Mesendoderm (in vitro differentiated cells): ENCODE data around the gene MBTD1.

Experiments used
- DNase-seq: peaks from one replicate; pipeline ENCODE4 v3.0.0; 2013
- H2AK5ac ChIP-seq: 2 replicates; pipeline ENCODE4 v1.6.1; 2013; ENCODE audit warnings: low read length, inconsistent platforms
- H2BK120ac ChIP-seq: 2 replicates; pipeline ENCODE4 v1.6.1; 2013; ENCODE audit warnings: low read depth, mild to moderate bottlenecking, low read length, moderate library complexity, mixed read lengths
- H2BK15ac ChIP-seq: replicated peaks from 2 replicates; pipeline ENCODE4 v1.6.1; 2013; ENCODE audit warnings: low read depth, mild to moderate bottlenecking, moderate library complexity
- H2BK5ac ChIP-seq: 2 replicates; pipeline ENCODE4 v1.6.1; 2013; ENCODE audit warnings: low read length, inconsistent platforms
- H3K18ac ChIP-seq: 2 replicates; pipeline ENCODE4 v1.6.1; 2013; ENCODE audit warnings: mild to moderate bottlenecking, low read length, mixed read lengths
- H3K23ac ChIP-seq: one replicate; pipeline ENCODE4 v1.6.1; 2013; ENCODE audit warnings: low read length
- H3K27ac ChIP-seq: 2 replicates; pipeline ENCODE4 v1.5.1; 2013; ENCODE audit warnings: low read depth, mild to moderate bottlenecking, inconsistent platforms, low read length, moderate library complexity
- H3K27me3 ChIP-seq: 2 replicates; pipeline ENCODE4 v1.6.1; 2013; ENCODE audit warnings: low read length, control low read depth, mild to moderate bottlenecking, inconsistent platforms; ENCODE audit not compliant: insufficient read depth, poor library complexity
- H3K36me3 ChIP-seq: 2 replicates; pipeline ENCODE4 v1.6.1; 2013; ENCODE audit warnings: low read length, inconsistent platforms; ENCODE audit not compliant: control insufficient read depth, insufficient read depth
- H3K4ac ChIP-seq: one replicate; pipeline ENCODE4 v1.6.1; 2013; ENCODE audit warnings: low read depth, mild to moderate bottlenecking, low read length, moderate library complexity
- H3K4me1 ChIP-seq: 2 replicates; pipeline ENCODE4 v1.6.1; 2013; ENCODE audit warnings: low read depth, low read length, inconsistent platforms; ENCODE audit not compliant: control insufficient read depth
- H3K4me2 ChIP-seq: 2 replicates; pipeline ENCODE4 v1.6.1; 2013; ENCODE audit warnings: low read length
- H3K4me3 ChIP-seq: 2 replicates; pipeline ENCODE4 v1.5.1; 2013; ENCODE audit warnings: mild to moderate bottlenecking, low read length
- H3K56ac ChIP-seq: one replicate; pipeline ENCODE4 v1.6.1; 2013; ENCODE audit warnings: low read length
- H3K79me1 ChIP-seq: 2 replicates; pipeline ENCODE4 v1.6.1; 2013; ENCODE audit warnings: low read length, inconsistent platforms
- H3K79me2 ChIP-seq: 2 replicates; pipeline ENCODE4 v1.6.1; 2013; ENCODE audit warnings: mild to moderate bottlenecking, low read length; ENCODE audit not compliant: control insufficient read depth, insufficient read depth
- H3K9ac ChIP-seq: 2 replicates; pipeline ENCODE4 v1.6.1; 2013; ENCODE audit warnings: low read length, inconsistent platforms
- H4K5ac ChIP-seq: one replicate; pipeline ENCODE4 v1.6.1; 2013; ENCODE audit warnings: low read length
- H4K8ac ChIP-seq: one replicate; pipeline ENCODE4 v1.6.1; 2013; ENCODE audit warnings: low read depth, mild to moderate bottlenecking, control low read depth, low read length, moderate library complexity
- WGBS: extraction: QIAGEN DNeasy Blood & Tissue Kit; methylation state at CpG from one replicate; pipeline ENCODE4 v1.1.7; 2013; ENCODE audit warnings: low lambda C conversion rate, missing lambda C conversion rate; ENCODE audit not compliant: insufficient coverage; ENCODE audit errors: extremely low coverage; 5-methylcytosine and 5-hydroxymethylcytosine counted together

Gene MBTD1

DNA sequence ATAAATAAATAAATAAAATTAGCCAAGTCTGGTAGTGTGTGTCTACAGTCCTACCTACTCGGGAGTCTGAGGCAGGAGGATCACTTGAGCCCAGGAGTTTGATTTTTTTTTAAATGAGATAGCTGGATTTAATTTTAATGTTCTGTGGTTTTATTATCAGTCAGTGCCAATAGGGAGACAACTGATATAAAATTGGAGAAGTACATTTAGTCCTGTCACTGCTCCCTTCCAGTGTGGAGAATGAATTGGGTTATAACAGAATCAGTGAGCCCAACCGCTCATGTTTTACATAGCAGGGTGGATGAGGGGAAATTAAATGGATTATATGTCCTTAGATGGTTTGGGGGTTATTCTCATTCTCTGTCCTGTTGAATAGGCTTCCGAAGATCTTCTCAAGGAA, 100.2 kb downstream of the MBTD1 start:
- Histone ChIP-seq H3K18ac (no peak overlapping the region), H2BK15ac (no peak overlapping the region), H3K27ac (no peak overlapping the region), H3K27me3 (no peaks in the 10 kb centered on the region), H3K4me3 (no peak overlapping the region), H3K4me2 (no peak overlapping the region), H3K79me2 (peaks cover 31% of the 10 kb centered on the region), H3K36me3 (peaks cover 22% of the 10 kb centered on the region), H4K8ac (no peak overlapping the region), H3K9ac (no peak overlapping the region), H3K4ac (no peak overlapping the region), H2AK5ac (no peak overlapping the region), H2BK120ac (no peak overlapping the region), H3K4me1 (no peaks in the 10 kb centered on the region), H2BK5ac (no peak overlapping the region), H3K23ac (no peak overlapping the region), H3K56ac (no peak overlapping the region), H4K5ac (no peak overlapping the region), H3K79me1 (peaks cover 15% of the 10 kb centered on the region)
- WGBS: no CpG with 5 or more reads among the region's 3 CpGs
- no peak for DNase-seq

DNA sequence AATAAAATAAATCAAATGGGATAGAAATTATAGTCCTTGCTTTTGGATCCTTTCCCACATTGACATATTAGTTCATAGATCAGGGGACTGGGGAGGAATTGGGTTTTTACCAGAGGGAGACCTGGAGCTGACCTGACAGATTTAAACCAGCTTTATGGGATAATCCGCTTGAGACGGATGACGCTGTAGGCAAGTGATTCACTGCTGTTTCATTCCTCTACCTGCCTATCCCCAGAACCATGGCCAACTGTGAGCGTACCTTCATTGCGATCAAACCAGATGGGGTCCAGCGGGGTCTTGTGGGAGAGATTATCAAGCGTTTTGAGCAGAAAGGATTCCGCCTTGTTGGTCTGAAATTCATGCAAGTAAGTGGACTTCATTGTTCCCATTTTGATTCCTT, 104.4 kb downstream of the MBTD1 start:
- Histone ChIP-seq H3K4me3 (no peak overlapping the region), H4K5ac (no peak overlapping the region), H3K36me3 (peaks cover 13% of the 10 kb centered on the region), H3K27ac (no peak overlapping the region), H3K79me1 (peaks cover 15% of the 10 kb centered on the region), H3K27me3 (no peaks in the 10 kb centered on the region), H3K79me2 (peaks cover 43% of the 10 kb centered on the region), H3K56ac (no peak overlapping the region), H3K4me2 (no peak overlapping the region), H3K9ac (peak overlapping the region; percentile 24), H3K23ac (no peak overlapping the region), H2BK5ac (no peak overlapping the region), H4K8ac (no peak overlapping the region), H2BK120ac (no peak overlapping the region), H3K4ac (no peak overlapping the region), H3K18ac (no peak overlapping the region), H3K4me1 (no peaks in the 10 kb centered on the region), H2AK5ac (no peak overlapping the region), H2BK15ac (no peak overlapping the region)
- DNase-seq: no peak
- no CpG with 5 or more reads among the region's 8 CpGs for WGBS

DNA sequence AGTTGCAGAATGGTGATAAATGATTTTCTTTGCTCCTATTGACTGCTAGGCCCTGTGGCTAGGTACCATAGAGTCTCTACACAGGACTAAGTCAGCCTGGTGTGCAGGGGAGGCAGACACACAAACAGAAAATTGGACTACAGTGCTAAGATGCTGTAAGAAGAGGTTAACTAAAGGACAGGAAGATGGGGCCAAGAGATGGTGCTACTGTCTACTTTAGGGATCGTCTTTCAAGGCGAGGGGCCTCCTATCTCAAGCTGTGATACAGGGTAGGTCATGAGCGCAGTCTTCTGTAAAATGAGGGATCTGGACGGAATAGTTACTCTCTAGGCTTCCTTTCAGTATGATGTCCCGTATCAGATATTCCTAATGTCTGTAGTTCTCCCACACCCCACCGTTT, 105.7 kb downstream of the MBTD1 start:
- Histone ChIP-seq H3K56ac (peak overlapping the region; percentile 95), H2AK5ac (no peak overlapping the region), H3K36me3 (peaks cover 7% of the 10 kb centered on the region), H3K4me3 (peak overlapping the region; percentile 74), H3K4me2 (peak overlapping the region; percentile 57), H3K79me2 (peaks cover 43% of the 10 kb centered on the region), H4K5ac (no peak overlapping the region), H3K9ac (peak overlapping the region; percentile 91), H2BK15ac (no peak overlapping the region), H2BK120ac (no peak overlapping the region), H3K27me3 (no peaks in the 10 kb centered on the region), H3K79me1 (peaks cover 13% of the 10 kb centered on the region), H3K27ac (no peak overlapping the region), H3K4me1 (no peaks in the 10 kb centered on the region), H3K23ac (no peak overlapping the region), H2BK5ac (no peak overlapping the region), H4K8ac (no peak overlapping the region), H3K18ac (no peak overlapping the region), H3K4ac (no peak overlapping the region)
- DNase-seq: peak; percentile 17
- no CpG with 5 or more reads among the region's 6 CpGs for WGBS

DNA sequence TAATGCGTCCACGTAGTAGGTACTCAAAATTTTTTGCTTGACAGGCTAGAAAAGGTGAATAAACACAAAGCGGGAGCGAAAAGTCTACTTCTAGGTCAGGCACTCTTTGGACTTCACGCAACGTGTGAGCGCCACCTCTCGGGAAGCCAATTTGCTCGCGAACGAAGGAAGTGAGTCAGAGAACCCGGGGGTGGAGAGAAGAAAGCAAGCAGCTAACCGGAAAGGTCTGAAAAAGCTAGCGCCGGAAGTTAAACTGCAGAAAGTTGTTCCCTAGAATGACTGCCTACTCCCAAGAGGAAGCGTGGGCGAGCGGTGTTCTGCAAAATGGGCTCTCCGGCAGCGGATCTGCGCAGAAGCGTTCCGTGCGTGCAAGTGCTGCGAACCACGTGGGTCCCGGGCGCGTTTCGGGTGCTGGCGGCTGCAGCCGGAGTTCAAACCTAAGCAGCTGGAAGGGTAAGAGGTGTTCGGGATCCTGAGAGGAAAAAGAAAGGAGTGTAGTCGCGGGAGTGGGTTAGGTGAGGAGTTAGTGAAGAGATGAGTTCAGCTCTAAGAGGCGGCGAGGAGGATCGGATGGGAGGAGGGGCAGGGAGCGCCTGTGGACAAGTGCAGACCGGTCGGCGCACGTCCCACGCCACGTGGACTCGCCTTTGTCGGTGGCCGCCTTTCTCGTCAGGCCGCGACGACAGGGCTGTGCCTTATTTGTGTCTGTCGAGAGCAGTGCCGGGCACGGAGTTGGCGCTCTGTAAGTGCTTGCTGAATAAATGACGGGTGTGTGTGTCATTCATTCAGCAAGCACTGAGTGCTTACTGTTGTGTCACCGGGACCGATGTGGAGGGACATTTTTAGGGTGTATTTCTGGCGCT, 106.4 kb downstream of the MBTD1 start, which contains the start of gene NME1:
TSS of gene NME1 (plus strand) at position 350 of the 863 bp plus-strand sequence. CDS start 2,096 bp downstream, outside the sequence.
- Histone ChIP-seq H2BK120ac (no peak within 1 kb of the TSS), H3K36me3 (peaks cover 5% of the 10 kb centered on the region), H3K27ac (peak within 1 kb of the TSS; percentile 53), H2BK5ac (no peak within 1 kb of the TSS), H3K56ac (peak within 1 kb of the TSS; percentile 95), H3K9ac (peak within 1 kb of the TSS; percentile 91), H3K4me1 (no peaks in the 10 kb centered on the region), H3K79me1 (peaks cover 8% of the 10 kb centered on the region), H3K4me3 (peak within 1 kb of the TSS; percentile 74), H3K23ac (no peak within 1 kb of the TSS), H2AK5ac (no peak within 1 kb of the TSS), H3K27me3 (no peaks in the 10 kb centered on the region), H4K8ac (no peak within 1 kb of the TSS), H4K5ac (peak within 1 kb of the TSS; percentile 88), H3K4me2 (peak within 1 kb of the TSS; percentile 58), H3K18ac (no peak within 1 kb of the TSS), H3K4ac (no peak within 1 kb of the TSS), H3K79me2 (peaks cover 38% of the 10 kb centered on the region), H2BK15ac (no peak within 1 kb of the TSS)
- WGBS: no CpG with 5 or more reads among the region's 60 CpGs
- DNase-seq: peak; percentile 100

DNA sequence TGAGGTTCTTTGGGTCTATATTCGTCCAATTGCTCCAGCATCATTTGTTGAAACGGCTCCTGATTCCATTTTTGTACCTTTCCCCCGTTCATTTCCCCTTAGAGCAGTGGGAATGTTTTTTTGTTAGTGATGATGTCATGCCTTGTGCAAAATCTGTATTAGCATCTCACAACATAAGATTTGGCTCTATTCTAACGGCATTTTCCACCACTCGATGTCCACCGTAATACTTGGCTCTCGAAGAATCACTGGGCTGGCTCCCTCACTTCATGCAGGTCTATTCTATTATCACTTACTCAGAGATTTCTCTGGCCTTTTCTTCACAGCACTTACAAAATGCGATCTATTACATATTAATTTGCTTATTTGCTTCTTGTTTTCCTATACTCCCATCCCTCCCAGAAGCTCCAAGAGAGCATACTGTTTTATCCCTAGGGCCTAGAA, 107.1 kb downstream of the MBTD1 start:
- H3K36me3 ChIP-seq: peaks cover 5% of the 10 kb centered on the region
- no CpG with 5 or more reads among the region's 8 CpGs for WGBS
- H3K4me1 ChIP-seq: no peaks in the 10 kb centered on the region
- H4K5ac ChIP-seq: peak overlapping the region; percentile 88
- DNase-seq: peak; percentile 7
- peak overlapping the region; percentile 76 for H3K9ac ChIP-seq
- no peak overlapping the region for H2AK5ac ChIP-seq
- peak overlapping the region; percentile 58 for H3K4me2 ChIP-seq
- no peak overlapping the region for H3K23ac ChIP-seq
- no peak overlapping the region for H2BK15ac ChIP-seq
- no peak overlapping the region for H2BK5ac ChIP-seq
- no peak overlapping the region for H3K4me3 ChIP-seq
- peak overlapping the region; percentile 86 for H3K56ac ChIP-seq
- H2BK120ac ChIP-seq: no peak overlapping the region
- no peaks in the 10 kb centered on the region for H3K27me3 ChIP-seq
- no peak overlapping the region for H3K4ac ChIP-seq
- H3K27ac ChIP-seq: peak overlapping the region; percentile 18
- peaks cover 37% of the 10 kb centered on the region for H3K79me2 ChIP-seq
- H3K79me1 ChIP-seq: peaks cover 8% of the 10 kb centered on the region
- no peak overlapping the region for H3K18ac ChIP-seq
- no peak overlapping the region for H4K8ac ChIP-seq
